Placental pericyte (primary cell): ENCODE measurements around the gene DUSP3. TPM values are rescaled to one million over a fixed set of nuclear protein-coding genes. Genes with fewer than 3 reads are reported as not detected.

Source experiments
- total RNA-seq: library from RNA; depleted of rRNA; stranded (reverse); fragments of >200 nt; gene quantifications from 2 replicates; pipeline ENCODE4 v1.2.3, GENCODE V29; 2012

DUSP3 gene
- total RNA-seq: 67.6 and 81.0 TPM in 2 replicates

DNA sequence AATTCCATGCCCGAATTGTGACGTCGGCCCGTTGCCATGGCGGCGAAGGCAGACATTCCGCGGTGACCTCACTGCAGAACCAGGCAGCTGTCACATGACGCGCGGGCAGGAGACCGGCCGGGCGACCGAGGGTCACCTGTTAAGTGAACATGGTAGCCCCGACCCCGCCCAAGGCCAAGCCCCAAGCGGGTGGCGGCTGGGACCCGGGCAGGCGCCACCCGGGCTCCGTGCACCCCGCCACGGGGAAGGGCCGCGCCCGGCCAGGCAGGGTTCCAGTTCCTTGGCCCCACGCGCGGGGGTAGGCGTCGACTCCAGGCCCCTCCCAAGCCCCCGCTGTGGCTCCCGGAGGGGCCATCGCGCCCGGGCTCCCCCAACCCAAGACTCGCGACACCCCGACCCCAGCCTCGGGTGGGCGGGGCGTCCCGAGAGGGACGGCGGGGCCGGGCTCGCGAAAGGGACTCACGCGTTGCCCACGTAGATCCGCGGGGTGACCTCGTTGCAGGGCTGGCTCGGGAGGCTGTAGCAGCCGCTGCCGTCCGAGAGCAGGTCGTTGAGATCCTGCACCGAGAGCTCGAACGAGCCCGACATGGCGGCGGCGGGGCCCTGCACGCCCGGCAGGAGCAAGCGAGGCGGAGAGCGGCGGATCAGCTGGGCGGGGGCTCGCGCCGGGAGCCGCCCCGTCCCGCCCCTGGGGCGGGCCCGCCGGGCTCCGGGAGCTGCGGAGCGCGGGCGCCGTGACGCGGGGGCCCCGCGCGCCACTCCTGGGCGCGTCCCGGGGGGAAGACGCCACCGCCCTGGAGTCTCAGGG lies at the start of gene DUSP3:
TSS of gene DUSP3 (minus strand) at position 641 of the 808 bp plus-strand sequence. CDS start at position 588, 53 bp downstream.

DNA sequence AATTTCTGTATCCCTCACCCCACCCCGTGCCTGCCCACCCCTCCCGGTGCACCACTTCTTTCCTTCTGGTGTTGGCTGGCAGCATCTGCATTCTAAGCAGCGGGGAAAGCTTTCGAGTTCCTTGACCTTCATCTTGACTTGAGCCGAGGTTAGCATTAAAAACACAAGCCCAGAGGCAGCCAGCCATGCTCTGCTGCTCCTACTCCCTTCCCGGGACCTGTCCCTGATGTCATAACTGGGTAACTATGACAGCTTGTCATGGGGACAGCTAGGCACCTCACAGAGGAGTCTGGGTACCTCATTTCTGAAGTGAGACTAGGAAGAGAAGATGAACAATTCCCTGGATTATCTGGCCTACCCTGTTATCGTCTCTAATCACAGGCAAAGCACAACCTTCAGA lies 1.4 kb upstream of the DUSP3 start, which contains the start of gene CFAP97D1:
TSS of gene CFAP97D1 (plus strand) at position 301 of the 400 bp plus-strand sequence. CDS start at position 329, 28 bp downstream.

DNA sequence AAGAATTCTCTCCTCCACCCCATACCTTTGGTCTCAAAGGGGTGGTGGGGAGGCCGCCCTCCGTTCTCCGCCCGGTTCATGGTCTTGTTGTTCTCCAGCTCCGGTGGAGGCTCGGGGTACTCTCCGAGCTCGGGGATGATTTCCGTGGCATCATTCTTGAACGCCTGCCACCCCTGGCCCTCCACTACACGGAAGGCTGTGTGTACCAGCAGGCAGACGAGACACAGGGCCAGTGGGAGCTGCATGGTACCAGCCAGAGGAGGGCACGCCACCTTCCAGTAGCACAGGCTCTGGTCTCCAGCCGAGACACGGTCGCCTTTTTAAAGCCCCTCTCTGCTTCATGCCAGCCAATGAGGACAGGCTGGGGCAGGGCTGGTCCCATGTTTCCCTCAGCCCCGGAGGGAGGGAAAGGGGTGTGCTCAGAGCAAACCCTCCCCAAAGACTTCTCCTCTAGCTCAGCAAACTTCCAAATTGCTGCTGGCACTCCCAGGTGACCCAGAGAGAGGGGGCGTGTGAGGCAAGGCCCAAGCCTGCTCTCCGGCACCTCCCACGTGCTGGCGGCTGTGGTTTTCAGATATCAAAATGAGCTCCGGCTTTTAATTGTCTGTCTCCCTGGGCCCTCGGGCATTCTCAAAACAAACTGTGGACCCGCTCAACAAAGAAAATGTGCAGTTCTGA lies 20.1 kb downstream of the DUSP3 start, which contains the start of gene SOST:
TSS of gene SOST (minus strand) at position 295 of the 678 bp plus-strand sequence. CDS start at position 245, 50 bp downstream.

Other genes starting within 250 kb of the DUSP3 start
- 9.4 and 26.1 TPM in 2 replicates for gene ETV4, start 232.6 kb downstream of the DUSP3 start, total RNA-seq
- 0.22 and 6.6 TPM in 2 replicates for gene MEOX1, start 117.1 kb downstream of the DUSP3 start, total RNA-seq
- not detected in 2 replicates for gene SOST, start 20.2 kb downstream of the DUSP3 start, total RNA-seq
- under 0.01 TPM in 1 of 2 replicates, not detected in the other for gene CFAP97D1, start 1.5 kb upstream of the DUSP3 start, total RNA-seq
- 8.8 and 14.3 TPM in 2 replicates for gene MPP3, start 54.2 kb upstream of the DUSP3 start, total RNA-seq
- not detected in 2 replicates for gene CD300LG, start 68.2 kb upstream of the DUSP3 start, total RNA-seq
- 0.43 and 1.3 TPM in 2 replicates for gene MPP2, start 128.6 kb upstream of the DUSP3 start, total RNA-seq
- gene PPY, start 163.5 kb upstream of the DUSP3 start, total RNA-seq: not detected in 2 replicates
- gene PYY, start 175.0 kb upstream of the DUSP3 start, total RNA-seq: not detected in 2 replicates
- 0.66 and 1.4 TPM in 2 replicates for gene NAGS, start 225.6 kb upstream of the DUSP3 start, total RNA-seq
- 41.5 and 70.2 TPM in 2 replicates for gene TMEM101, start 236.0 kb upstream of the DUSP3 start, total RNA-seq